ENCODE results near the gene SURF1. TPM values are rescaled to one million over a fixed set of nuclear protein-coding genes. Genes with fewer than 3 reads are reported as not detected.

SURF1 gene
- total RNA-seq, 2 donors from 2014 or later = 45.1 to 54.4 TPM

- Histone ChIP-seq H3K4me3 (ENCODE audit: low read length) (no peak overlapping the region), H3K36me3 (ENCODE audit: control insufficient read depth, insufficient read depth, low read length) (peaks cover 88% of the 10 kb centered on the region), H3K4me1 (ENCODE audit: control insufficient read depth, insufficient read depth, low read length) (peaks cover 14% of the 10 kb centered on the region), H3K27me3 (ENCODE audit: control insufficient read depth, insufficient read depth, low read length, poor library complexity, severe bottlenecking) (no peaks in the 10 kb centered on the region), H3K27ac (ENCODE audit: low read depth, low read length) (no peak overlapping the region), H3K9me3 (ENCODE audit: control insufficient read depth, low read length) (no peaks in the 10 kb centered on the region), H3K9ac (ENCODE audit: extremely low read depth, low read length, poor library complexity, severe bottlenecking) (no peak overlapping the region)
- Mint-ChIP-seq H3K4me3 (no peak overlapping the region), H3K27ac (no peak overlapping the region), H3K36me3 (ENCODE audit: low read depth) (peaks cover 68% of the 10 kb centered on the region), H3K9me3 (no peaks in the 10 kb centered on the region), H3K4me1 (peaks cover 35% of the 10 kb centered on the region), H3K27me3 (ENCODE audit: insufficient read depth) (no peaks in the 10 kb centered on the region)
- DNase-seq = no peak
- TF ChIP-seq, protein P1, sequence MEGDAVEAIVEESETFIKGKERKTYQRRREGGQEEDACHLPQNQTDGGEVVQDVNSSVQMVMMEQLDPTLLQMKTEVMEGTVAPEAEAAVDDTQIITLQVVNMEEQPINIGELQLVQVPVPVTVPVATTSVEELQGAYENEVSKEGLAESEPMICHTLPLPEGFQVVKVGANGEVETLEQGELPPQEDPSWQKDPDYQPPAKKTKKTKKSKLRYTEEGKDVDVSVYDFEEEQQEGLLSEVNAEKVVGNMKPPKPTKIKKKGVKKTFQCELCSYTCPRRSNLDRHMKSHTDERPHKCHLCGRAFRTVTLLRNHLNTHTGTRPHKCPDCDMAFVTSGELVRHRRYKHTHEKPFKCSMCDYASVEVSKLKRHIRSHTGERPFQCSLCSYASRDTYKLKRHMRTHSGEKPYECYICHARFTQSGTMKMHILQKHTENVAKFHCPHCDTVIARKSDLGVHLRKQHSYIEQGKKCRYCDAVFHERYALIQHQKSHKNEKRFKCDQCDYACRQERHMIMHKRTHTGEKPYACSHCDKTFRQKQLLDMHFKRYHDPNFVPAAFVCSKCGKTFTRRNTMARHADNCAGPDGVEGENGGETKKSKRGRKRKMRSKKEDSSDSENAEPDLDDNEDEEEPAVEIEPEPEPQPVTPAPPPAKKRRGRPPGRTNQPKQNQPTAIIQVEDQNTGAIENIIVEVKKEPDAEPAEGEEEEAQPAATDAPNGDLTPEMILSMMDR (conservative IDR thresholded peaks at IDR 0.05) = no peak
- WGBS, 2 experiments (ENCODE audit: insufficient coverage in 1 of 2, insufficient read length in 1 of 2) = 97 to 100% methylated on average over 7 to 10 of the region's 10 CpGs
Measured at GRCh38 chr9:133367778-133368177, 11.5 kb upstream of the SURF1 start.

DNA sequence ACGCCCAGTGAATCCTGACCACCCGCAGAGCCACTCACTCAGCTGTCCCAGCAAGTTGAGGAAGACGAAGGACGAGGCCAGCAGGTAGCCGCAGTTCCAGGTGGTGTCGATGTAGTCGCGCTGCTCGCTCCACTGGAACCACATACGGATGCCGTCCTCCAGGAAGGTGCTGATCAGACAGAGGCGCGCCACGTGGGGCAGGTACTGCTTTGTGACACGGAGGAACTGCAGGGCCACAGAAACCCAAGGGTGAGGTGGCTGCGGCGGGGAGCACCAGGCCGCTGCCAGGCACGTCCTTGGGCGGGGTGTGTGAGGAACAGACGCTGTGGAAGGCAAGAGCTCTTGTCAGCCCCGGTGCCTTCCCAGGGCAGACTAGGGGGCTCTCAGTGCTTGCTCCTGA, 10.9 kb upstream of the SURF1 start:
- H3K4me3 Mint-ChIP-seq = no peak overlapping the region
- 97 to 99% methylated on average over 15 to 22 of the region's 22 CpGs for WGBS, 2 experiments (ENCODE audit: insufficient coverage in 1 of 2, insufficient read length in 1 of 2)
- Histone ChIP-seq H3K4me3 (ENCODE audit: low read length) (no peak overlapping the region), H3K27me3 (ENCODE audit: control insufficient read depth, insufficient read depth, low read length, poor library complexity, severe bottlenecking) (no peaks in the 10 kb centered on the region), H3K36me3 (ENCODE audit: control insufficient read depth, insufficient read depth, low read length) (peaks cover 88% of the 10 kb centered on the region), H3K9ac (ENCODE audit: extremely low read depth, low read length, poor library complexity, severe bottlenecking) (no peak overlapping the region), H3K27ac (ENCODE audit: low read depth, low read length) (no peak overlapping the region), H3K9me3 (ENCODE audit: control insufficient read depth, low read length) (no peaks in the 10 kb centered on the region), H3K4me1 (ENCODE audit: control insufficient read depth, insufficient read depth, low read length) (peaks cover 12% of the 10 kb centered on the region)
- no peak overlapping the region for H3K27ac Mint-ChIP-seq
- no peaks in the 10 kb centered on the region for H3K9me3 Mint-ChIP-seq
- H3K36me3 Mint-ChIP-seq (ENCODE audit: low read depth) = peaks cover 69% of the 10 kb centered on the region
- no peak for DNase-seq
- no peaks in the 10 kb centered on the region for H3K27me3 Mint-ChIP-seq (ENCODE audit: insufficient read depth)
- H3K4me1 Mint-ChIP-seq = peaks cover 31% of the 10 kb centered on the region
- TF ChIP-seq, protein P1 (conservative IDR thresholded peaks at IDR 0.05) = no peak

DNA sequence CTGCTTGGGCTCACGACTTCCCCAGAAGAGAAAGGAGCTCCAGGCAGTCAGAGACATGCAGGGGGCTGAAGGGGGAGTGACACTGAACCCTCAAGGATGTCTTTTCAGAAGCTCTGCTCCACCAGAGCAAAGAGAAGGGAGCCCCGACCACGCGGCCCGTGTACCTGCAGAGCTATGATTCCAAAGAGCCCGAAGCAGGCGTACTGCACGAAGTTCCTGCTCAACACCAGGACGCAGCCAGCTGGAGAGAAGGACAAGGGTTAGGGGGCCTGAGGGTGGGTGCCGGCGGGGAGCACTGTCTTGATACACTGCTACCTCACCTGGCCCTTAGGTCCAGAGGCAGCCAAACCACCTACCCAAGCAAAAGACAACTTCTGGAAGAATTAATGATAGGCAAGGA, 10.1 kb upstream of the SURF1 start:
- H3K27ac Mint-ChIP-seq = no peak overlapping the region
- H3K36me3 Mint-ChIP-seq (ENCODE audit: low read depth) = peaks cover 77% of the 10 kb centered on the region
- H3K4me1 Mint-ChIP-seq = peaks cover 25% of the 10 kb centered on the region

More for the DNA sequence above, 10.1 kb upstream of the SURF1 start:
- Mint-ChIP-seq H3K9me3 (no peaks in the 10 kb centered on the region), H3K27me3 (ENCODE audit: insufficient read depth) (no peaks in the 10 kb centered on the region), H3K4me3 (no peak overlapping the region)
- Histone ChIP-seq H3K4me3 (ENCODE audit: low read length) (no peak overlapping the region), H3K36me3 (ENCODE audit: control insufficient read depth, insufficient read depth, low read length) (peaks cover 89% of the 10 kb centered on the region), H3K27ac (ENCODE audit: low read depth, low read length) (no peak overlapping the region), H3K9ac (ENCODE audit: extremely low read depth, low read length, poor library complexity, severe bottlenecking) (no peak overlapping the region), H3K9me3 (ENCODE audit: control insufficient read depth, low read length) (no peaks in the 10 kb centered on the region), H3K4me1 (ENCODE audit: control insufficient read depth, insufficient read depth, low read length) (peaks cover 8% of the 10 kb centered on the region), H3K27me3 (ENCODE audit: control insufficient read depth, insufficient read depth, low read length, poor library complexity, severe bottlenecking) (no peaks in the 10 kb centered on the region)
- WGBS, 2 experiments (ENCODE audit: insufficient coverage in 1 of 2, insufficient read length in 1 of 2) = 95 to 96% methylated on average over 8 to 11 of the region's 11 CpGs
- DNase-seq = no peak
- TF ChIP-seq, protein P1 (conservative IDR thresholded peaks at IDR 0.05) = no peak

All from endodermal cell (in vitro differentiated cells).